Measurements from ENCODE around the gene OSBPL8.

OSBPL8 gene

DNA sequence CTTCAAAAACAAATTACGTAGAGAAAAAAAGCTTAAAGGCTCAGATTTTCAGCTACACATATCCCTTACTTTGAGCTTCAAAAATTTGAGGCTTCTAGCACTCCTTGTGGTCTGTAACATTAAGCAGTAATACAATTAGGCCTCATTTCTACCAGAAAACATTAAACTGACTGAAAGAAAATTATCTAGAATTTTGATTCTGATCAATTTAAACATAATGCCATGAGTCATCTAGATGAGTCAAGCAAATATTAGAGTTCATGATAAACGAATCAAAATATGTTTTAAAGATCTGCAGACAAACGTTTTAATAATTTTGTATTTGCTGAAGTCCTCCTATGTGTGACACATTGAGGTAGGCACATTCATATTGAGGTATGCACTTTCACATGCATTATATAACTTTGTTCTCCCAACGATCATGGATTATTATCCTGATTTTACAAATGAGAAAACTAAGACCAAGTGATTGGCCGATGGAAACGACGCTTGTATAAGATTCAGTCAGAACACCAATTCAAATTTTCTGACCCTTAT is 4.3 kb downstream of the OSBPL8 start:
- DNase-seq, result no peak

DNA sequence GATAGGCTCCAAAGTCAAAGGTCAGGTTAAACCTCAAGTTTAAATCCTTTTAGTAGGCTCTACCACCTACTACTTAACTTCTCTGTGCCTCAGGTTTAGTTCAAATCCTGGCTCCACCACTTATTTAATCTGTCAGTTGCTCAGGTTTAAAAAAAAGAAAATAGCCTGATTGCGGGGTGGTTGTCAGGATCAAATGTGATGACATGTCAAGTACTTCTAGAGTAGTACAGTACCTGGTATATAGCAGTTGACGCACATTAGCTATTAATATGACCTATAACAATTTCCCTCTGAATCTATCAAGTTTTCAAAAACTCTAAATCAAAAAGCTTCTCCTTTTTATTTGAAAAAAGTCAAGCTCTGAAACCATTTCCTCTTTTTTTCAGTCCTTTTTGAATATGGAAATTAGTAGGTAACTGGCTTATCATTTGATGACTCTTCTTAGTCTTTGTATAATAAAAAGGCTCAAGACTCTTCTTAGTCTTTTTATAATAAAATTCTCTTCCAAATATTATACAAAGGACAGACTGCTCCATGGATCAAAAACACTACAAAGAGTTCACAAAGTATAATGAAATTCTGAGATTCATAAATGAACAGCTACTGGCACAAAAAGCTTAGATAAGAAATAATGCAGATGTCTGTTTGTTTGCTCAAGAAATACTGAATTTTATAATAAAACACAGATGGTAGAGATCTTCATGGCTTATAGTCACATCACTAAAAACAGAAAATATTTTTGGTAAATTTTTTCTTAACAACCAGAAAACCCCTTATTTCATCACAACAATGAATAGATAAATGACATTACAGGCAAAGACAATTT is 5.0 kb downstream of the OSBPL8 start:
- no peak for DNase-seq

DNA sequence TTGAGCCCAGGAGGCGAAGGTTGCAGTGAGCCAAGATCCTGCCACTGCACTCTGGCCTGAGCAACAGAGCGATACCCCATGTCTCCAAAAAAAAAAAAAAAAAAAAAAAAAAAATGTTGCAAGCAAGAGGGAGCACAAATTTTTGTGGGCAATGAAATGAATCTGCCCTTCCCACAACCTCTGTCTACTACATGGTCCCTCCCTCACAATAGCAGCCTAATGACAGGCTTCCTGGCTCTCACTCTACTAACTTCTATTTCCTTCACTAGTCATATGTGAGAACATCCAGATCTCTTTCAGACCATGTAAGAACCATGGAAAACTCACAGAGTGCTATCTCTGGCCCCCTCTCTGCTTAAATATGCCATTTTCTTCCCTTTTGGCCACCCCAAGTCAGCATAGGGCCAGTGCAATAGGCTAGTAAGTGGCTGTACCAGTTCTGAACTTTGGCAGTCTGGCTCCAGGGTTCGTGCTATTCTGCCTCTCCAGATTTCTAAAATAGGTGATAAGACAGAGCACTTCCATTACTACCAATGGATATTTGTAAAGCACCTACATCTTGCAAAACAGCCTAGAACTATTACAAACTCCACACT is 7.1 kb downstream of the OSBPL8 start:
- no peak for DNase-seq

GRCh38 chr12:76551482-76551888 is 8.1 kb downstream of the OSBPL8 start:
- peak; percentile 95 for DNase-seq

GRCh38 chr12:76549131-76549530 is 10.4 kb downstream of the OSBPL8 start:
- no peak for DNase-seq

GRCh38 chr12:76548222-76548837 is 11.2 kb downstream of the OSBPL8 start:
- DNase-seq, result no peak

GRCh38 chr12:76547526-76547925 is 12.0 kb downstream of the OSBPL8 start:
- DNase-seq, result no peak

- no peak for DNase-seq
Observed at GRCh38 chr12:76546889-76547288, 12.7 kb downstream of the OSBPL8 start.

DNA sequence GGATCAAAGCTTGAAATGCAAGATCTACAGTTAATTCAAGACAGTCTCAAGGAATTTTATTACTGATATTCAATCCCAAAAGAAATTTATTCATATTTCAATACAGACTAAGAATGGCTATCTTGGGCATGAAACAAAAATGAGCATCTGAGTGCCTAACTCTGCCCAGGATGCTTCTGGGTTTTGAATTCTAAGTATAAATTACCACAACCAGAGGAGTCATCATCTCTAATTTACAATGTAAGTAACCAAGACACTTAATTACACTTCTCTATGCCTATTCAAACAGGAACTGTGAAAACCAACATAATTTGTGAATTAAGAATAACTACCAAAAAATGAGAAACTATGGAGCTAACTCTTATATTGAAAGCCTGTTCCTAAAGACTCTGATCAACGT is 14.1 kb downstream of the OSBPL8 start:
- DNase-seq, result no peak

- DNase-seq, result peak; percentile 80
Observed at GRCh38 chr12:76544601-76545261, 14.8 kb downstream of the OSBPL8 start.

- DNase-seq, result no peak
Observed at GRCh38 chr12:76543813-76544347, 15.7 kb downstream of the OSBPL8 start.

DNA sequence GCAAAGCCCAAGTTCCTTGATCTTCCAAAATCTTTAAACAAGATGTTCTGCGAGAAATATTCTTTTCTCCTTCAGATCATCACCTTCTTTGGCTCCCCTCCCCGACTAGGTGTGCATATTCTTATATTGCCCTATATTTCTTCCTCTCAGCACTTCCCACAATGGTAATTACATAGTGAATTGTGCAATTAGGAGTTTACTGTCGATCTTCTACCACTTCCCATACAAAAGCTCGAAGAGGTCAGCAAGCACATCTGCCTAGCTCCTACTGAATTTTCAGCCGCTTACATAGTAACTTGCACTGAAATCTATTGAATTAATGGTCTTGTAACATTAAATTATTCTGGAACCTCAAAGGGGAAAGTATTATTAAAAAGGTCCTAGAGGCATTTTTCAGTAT is 16.7 kb downstream of the OSBPL8 start:
- DNase-seq, result no peak

GRCh38 chr12:76539727-76540126 is 19.8 kb downstream of the OSBPL8 start:
- peak; percentile 39 for DNase-seq

GRCh38 chr12:76537923-76538322 is 21.6 kb downstream of the OSBPL8 start:
- DNase-seq, result no peak

GRCh38 chr12:76536546-76536945 is 23.0 kb downstream of the OSBPL8 start:
- DNase-seq, result no peak

DNA sequence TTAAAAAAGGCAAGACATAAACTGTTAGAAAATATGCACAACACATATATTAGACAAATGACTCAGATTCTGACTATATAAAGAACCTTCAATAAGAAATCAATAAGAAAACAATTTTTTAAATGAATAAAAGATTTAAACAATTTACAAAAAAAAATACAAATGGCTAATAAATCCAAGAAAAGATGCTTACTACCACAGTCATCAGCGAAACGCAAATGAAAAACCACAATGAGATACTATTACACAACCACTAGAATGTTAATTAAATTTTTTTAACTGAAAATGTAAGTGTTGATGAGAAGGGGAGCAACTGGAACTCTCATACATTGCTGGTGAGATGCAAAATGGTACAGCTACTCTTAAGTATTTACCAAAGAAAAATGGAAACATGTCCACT is 24.4 kb downstream of the OSBPL8 start:
- DNase-seq, result no peak

DNA sequence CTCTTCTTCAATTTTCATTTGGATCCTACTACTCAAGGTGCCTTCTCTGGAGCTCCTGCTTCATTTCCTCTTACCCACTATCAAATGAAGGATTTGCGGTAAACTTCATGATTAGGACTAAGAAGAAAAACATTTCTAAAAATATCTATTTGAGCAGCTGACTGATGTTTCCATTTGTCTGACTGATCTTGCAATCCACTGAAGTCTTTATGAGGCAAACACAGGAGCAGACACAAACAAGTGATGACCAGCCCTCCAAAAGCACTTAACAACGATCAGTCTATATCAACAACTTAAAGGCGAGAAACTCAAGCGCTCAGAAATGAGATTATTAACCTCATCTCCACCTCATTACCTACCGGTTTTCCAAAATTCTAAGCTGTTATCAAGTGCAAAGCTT is 26.2 kb downstream of the OSBPL8 start:
- no peak for DNase-seq

DNA sequence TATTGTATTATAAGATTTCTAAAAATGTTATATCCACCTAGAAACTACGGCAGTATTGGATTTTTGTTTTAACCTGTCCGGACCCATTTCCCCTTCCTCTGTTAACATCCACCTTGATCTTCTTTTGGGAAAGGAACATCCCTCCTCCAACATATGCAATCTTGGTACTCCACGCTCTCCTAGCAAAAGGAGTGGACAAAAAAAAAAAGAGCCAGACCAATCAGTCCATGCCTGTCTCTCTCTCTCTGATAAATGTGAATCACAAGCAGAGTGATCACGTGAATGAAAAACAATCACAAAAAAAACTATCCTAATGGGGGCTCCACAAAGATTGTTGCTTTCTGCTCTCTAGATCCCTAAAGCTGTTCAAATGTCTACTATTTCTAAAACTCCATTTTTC is 27.1 kb downstream of the OSBPL8 start:
- DNase-seq, result no peak

DNA sequence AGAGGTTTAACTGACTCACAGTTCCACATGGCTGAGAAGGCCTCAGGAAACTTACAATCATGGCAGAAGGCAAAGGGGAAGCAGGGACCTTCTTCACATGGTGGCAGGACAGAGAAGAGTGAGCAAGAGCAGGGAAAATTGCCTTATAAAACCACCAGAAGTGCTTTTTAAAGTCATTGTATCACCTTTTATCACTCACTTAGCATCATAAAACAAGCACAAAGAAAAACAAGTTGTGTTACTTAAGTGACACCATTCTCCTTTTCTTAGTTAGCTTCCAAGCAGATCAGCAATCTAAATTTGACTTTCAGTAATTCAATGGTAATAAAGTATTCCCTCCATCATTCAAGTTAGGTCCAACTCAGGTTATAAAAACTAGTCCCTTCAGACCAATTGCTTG is 28.5 kb downstream of the OSBPL8 start:
- no peak for DNase-seq

- peak; percentile 76 for DNase-seq
Observed at GRCh38 chr12:76530516-76530915, 29.1 kb downstream of the OSBPL8 start.

DNA sequence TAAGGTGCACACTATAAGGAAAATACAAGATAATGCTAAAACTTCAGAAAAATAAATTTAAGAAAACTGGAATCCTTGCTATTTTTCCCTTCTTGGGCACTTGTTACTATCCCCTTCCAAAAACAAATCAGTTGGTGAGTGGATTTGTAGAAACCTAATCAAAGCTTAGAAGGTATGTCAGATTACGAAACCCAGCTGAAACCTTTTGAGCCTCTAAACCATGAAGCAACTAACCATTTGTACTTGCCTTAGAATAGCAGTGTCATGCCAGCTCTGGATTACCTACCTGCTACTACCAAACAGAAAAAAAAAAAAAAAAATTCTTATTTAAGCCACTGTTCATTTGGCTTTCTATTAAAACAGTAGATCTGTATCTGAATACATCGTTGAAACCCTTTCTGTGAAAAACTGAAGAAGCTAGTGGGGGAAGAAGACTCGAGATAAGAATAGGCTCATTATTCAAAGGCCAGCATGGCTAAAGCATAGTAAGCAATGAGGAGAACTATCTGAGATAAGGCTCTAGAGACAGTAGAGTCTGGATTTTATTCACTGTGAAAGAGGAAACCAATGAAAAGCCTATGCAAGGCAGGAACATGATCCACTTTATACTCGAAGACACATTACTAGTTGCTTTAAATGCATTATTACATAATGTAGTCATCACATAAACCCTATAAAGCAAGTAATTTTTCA is 30.2 kb downstream of the OSBPL8 start:
- DNase-seq, result peak; percentile 67

DNA sequence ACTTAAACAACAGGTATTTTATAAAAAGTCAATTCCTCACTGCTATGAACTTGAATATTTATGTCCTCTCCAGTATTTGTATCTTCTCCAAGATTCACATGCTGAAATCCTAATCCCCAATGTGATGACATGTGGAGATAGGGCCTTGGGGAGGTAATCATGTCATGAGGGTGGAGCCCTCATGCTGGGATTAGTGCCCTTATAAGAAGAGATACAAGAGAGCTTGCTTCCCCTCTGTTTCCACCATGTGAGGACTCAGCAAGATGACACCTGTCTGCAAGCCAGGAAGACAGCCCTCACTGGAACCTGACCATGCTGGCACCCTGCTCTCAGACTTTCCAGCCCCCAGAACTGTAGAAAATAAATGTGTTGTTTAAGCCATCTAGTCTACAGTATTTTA is 36.2 kb downstream of the OSBPL8 start:
- DNase-seq, result no peak
